HG02943 (cell line): Measurements from ENCODE around the gene LCN10.
"Not testable (repeated sequence)": the region's sequence is repeated elsewhere in the genome, so short reads cannot be mapped to it uniquely, and the experiment has no call there.

Source experiments
- ATAC-seq: cut with Tn5 transposase; IDR thresholded peaks from one replicate; pipeline ENCODE4 v1.9.1; 2021; ENCODE audit warnings: mild to moderate bottlenecking, low read depth, moderate library complexity; ENCODE audit not compliant: unreplicated experiment

The LCN10 gene

DNA sequence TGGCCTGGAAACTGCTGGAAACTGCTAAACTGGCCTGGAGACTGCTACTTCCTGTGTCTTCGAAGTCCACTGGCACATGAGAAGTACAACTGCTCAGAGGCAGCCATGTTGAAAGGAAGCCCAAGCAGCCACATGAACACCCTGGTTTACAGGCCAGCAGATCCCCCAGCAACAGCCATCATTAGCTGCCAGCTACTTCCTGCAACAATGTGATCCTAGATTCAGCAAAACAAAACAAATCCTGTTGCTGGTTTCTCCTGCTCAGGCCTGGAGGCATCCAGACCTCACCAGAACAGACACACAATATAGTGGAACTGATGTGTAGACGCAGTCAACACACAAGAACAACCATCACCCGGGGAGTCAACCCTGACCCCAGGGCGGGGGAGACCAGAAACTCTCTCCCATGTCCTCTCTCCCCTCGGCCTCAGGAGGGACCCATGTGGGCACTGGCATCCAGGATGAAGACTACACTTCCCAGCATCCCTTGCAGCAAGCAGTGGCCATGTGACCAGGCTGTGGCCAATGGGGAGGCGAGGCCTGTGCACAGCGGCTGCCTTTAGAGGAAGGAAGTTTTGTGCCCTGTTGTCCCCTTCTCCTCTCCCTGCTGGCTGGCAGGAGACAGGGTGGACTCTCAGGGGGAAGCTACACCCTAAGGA is 30.8 kb upstream of the LCN10 start:
- ATAC-seq, result no peak

GRCh38 chr9:136771907-136772415 is 29.2 kb upstream of the LCN10 start:
- no peak for ATAC-seq

DNA sequence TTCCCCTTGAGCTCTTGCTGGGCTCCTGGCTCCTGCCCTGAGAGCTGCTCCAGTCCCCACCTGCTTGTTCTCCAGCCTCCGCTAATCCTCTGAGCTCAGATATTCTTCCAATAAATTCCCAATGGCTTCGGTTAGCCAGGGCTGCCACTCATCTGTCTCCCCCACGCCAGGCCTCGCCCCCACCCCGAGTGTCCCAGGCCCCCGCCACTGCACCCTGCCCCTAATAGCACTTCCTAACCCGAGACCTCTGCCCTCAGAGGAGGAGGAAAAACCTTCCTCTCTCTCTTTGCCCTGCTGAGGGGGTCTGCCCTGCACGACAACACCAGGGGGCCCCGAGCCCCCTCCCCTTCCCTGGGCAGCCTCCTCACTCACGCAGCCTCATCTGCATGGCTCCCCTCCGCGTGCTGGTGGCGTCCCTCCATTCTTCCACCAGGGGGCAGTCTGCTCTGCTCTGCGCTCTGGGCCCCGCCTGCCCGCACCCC is 27.0 kb upstream of the LCN10 start:
- ATAC-seq, result no peak

- ATAC-seq, result not testable (repeated sequence)
Observed at GRCh38 chr9:136766410-136767120, 23.8 kb upstream of the LCN10 start.

DNA sequence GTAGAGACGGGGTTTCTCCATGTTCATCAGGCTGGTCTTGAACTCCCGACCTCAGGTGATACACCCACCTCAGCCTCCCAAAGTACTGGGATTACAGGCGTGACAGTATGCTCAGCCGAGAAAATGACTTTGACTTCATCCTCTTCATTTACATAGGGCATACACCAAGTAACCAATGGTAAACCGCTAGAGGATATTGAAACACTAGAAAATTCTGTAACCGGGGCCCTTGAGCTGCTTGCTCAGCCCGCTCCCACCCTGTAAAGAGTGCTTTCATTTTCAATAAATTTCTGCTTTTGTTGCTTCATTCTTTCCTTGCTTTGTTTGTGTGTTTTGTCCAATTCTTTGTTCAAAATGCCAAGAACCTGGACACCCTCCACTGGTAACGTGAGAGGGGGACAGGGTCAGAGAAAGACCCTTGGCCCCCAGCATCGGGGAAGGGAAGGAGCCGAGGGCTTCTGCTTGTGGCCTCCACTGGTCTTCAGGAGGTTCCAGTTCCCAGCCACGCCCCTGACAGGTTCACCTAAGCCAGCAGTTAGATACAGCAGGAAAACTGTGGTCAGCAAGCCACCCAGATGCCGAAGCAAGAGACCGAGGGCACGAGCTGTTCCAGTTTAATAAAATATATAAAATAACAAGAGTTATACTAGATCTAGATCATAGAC is 23.1 kb upstream of the LCN10 start:
- peak; percentile 40 for ATAC-seq

DNA sequence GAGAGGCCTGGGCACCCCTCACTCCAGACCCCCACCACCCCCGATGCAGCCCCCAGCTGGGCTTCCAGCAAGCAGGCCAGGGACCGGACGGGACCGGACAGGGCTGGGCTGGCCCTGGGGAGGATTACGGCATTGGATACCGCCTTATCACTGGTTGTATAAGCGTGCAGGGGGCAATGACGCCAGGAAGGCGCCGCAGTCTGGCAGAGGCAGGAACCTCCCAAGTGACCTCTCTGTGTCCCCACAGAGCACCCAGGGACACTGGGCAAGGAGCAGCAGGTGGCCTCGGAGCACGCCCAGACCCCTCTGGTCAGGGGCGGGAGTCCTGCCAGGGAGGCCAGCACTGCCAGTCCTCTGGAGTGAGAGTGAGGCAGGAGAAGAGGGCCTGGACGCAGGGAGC is 22.3 kb upstream of the LCN10 start:
- ATAC-seq, result no peak

DNA sequence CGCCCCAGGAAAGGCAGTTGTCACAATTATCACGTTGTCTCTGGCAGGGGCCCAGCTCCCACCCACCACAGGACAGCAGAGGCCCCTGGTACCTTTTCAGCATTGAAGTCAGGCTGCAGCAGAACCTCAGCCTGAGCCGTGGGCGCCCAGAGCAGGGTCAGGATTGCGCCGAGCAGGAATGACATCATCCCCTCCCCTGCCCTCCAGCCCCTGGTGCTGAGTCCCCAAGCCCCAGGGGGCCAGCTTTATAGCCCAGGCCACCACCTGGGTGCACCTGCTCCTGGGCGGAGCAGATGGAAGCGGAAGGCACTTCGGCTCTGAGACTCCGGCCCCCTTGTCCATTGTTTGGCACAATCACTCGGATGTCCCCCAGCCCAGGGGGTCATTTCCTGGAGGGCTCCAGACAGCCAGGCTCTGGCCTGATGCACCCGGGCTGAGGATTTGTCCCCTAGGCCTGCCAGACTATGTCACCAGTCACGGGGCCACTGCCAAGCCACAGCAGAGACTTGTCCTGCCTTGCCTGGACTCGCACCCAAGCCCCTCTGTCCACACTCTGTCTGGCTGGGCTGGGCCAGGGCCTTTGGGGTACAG is 21.7 kb upstream of the LCN10 start, which contains the start of gene LCN15:
Gene LCN15 (minus strand): TSS at position 218 of the 591 bp plus-strand sequence. CDS start 30 bp downstream, at position 188.
- ATAC-seq, result no peak

DNA sequence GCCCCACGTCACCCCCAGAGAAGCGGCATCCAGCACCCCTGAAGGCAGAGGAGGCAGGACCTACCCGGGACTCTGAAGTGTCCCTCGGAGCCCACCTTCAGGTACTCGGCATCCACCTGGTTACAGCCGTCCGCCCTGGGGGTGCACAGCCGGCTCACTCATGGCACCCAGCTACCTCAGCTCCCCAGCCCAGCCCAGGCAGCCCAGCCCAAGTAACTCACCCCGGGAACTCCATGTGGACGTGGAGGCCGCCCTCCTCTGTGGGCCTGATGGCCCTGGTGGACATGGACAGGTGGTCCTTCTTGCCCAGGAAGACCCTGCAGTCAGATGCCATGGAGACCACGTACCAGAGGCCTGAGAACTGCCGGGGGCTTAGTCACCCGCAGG is 20.9 kb upstream of the LCN10 start:
- ATAC-seq, result no peak

DNA sequence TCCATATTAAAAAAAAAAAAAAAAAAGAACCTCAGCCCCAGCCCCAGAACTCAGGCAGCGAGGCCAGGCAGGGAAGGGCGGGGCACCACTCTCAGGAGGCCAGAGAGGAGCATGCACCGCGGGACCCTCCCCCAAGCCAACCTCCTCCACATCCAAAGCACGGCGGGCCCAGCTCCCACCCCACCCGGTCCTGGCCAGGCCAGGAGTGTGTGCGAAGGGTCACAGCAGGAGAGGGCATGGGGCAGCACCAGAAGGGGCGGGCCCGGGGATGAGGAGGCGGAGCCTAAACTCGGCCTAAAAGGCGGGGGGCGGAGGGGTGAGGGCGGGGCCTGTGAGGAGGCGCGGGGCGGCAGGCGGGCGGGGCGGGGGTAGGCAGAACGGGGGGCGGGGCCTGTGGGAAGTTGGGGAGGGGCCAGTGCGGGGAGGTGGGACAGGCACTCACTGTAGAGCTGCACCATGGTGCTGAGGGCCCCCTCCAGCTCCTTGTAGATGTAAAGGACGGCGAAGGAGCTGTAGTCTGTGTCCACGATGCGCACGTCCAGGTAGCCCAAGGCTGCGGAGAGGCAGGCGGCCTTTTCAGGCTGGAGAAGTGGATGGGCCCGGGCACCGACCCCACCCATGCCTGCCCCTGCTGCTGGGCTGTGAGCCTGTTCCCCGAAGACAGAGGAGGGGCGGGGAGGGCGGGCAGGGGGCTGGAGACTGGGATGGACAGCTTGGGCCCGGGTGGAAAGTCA is 20.3 kb upstream of the LCN10 start:
- ATAC-seq, result no peak

- no peak for ATAC-seq
Observed at GRCh38 chr9:136762221-136762691, 19.5 kb upstream of the LCN10 start.

GRCh38 chr9:136761545-136761981 is 18.8 kb upstream of the LCN10 start:
- ATAC-seq, result no peak

DNA sequence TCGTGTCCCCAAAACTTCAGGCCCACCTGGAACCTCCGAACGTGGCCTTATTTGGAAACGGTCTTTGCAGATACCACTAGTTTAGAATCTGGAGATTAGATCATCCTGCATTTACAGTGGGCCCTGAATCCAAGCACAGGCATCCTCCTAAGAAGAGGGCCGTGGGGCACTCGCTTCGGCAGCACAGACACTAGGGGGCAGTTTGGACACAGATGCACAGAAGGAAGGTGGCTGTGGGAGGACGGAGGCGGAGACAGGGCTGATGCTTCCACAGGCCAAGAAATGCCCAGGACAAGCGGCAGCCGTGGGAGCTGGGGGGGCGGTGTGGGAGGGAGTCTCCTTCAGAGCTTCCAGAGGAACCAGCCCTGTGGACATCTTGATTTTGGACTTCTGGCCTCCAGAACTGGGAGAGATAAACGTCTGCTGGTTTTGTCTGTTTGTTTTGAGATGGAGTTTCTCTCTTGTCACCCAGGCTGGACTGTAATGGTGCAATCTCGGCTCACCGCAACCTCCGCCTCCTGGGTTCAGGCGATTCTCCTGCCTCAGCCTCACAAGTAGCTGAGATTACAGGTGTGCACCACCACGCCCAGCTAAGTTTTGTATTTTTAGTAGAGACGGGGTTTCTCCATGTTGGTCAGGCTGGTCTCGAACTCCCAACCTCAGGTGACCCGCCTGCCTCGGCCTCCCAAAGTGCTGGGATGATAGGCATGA is 18.2 kb upstream of the LCN10 start:
- not testable (repeated sequence) for ATAC-seq

DNA sequence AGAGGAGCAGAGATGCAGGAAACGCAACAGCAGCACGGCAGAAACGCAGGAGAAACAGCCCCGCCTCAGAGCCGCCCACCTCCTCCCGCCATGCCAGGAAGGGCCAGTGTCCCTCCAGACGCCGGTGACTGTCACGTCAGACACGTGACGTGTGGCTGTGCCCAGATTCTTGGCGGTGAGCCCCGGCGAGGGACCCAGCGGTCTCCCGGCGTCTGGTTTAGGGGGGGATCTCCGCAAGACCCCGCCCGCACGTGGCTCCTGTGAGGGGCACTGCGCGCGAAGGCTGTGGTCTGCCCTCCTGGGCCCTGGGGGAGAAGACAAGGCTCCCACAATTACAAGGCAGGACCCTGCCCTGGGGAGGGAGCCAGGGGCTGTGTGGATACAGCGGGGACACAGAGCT is 17.7 kb upstream of the LCN10 start:
- ATAC-seq, result no peak

DNA sequence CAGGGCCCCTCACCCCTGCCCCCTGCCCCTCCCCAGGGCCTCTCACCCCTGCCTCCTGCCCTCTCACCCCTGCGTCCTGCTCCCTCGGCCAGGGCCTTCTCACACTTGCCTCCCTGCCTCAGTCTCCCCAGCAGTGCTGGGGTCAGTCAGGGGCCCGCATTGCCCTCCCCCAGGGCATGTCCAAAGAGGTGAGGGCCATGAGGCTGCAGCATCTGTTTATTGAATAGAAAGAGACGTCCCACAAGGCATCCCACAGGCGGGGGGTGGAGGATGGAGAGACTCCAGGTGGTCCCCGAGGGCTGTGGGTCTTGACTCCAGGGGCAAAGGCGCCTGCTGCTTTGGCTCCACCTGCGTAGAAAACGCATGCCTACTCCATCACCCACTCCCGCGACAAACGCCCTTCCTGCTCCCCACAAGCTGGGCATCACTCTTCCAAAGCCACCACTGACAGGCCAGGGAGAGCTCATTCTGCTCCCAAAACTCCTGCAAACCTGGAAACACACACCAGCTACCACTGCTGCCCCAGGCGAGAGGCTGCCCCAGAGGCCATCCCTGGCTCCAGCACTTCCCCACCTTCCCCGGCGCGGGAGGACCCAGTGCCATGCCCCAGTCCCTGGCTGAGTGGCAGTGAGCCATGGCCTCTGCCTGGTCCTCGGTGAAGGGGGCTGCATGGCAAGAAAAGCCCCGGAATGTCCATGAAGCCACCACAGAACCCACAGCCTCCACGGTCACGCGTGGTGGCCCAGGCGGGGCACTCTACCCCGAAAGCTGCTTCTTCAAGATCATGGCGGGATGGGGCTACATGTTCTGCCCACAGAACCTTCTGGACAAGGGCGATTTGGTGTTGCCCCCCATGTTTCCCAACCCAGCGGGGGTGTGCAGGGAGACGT is 16.9 kb upstream of the LCN10 start:
- no peak for ATAC-seq

- ATAC-seq, result no peak
Observed at GRCh38 chr9:136759001-136759400, 16.3 kb upstream of the LCN10 start.

GRCh38 chr9:136757751-136758140 is 15.0 kb upstream of the LCN10 start:
- no peak for ATAC-seq

- no peak for ATAC-seq
Observed at GRCh38 chr9:136757328-136757727, 14.6 kb upstream of the LCN10 start.

DNA sequence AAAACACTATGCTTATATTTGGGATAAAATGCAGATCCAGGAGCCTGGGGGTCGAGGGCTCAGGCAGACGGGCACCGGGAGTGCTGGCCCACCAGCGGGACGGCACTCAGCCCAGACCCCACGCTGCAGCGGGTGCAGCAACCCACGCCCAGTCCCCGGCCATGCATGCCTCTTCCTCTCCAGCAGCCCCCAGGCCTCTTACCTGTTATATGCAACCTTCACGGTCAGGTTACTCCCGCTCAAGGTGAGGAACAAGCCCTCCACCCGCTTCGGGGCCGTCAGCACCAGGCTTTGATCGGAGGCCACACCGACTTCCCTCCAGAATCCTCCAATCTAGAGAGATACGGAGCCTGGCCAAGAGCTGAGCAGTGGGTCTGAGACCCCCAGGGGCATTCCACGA is 14.1 kb upstream of the LCN10 start:
- no peak for ATAC-seq

DNA sequence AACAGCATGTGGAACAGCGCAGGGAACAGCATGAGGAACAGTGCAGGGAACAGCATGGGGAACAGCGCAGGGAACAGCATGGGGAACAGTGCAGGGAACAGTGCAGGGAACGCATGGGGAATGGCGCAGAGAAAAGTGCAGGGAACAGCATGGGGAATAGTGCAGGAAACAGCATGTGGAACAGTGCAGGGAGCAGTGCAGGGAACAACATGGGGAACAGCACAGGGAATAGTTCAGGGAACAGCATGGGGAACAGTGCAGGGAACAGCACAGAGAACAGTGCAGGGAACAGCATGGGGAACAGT is 13.3 kb upstream of the LCN10 start:
- ATAC-seq, result no peak
